ENCODE measurements around the gene DUS4L. TPM values are rescaled to one million over a fixed set of nuclear protein-coding genes. Genes with fewer than 3 reads are reported as not detected.
"Not testable (repeated sequence)": the region's sequence is repeated elsewhere in the genome, so short reads cannot be mapped to it uniquely, and the experiment has no call there.

Gene DUS4L
- 7.6 TPM for total RNA-seq
- polyA plus RNA-seq = 7.8 TPM
- long read RNA-seq, donor 1, partial matches to known transcripts = 0 of 1 reads
- long read RNA-seq, donor 1, other reads (novel, unspliced or antisense) = 0 of 1 reads
- long read RNA-seq, donor 2 = 0 reads
- long read RNA-seq, donor 3, partial matches to known transcripts = 0 of 3 reads
- long read RNA-seq, donor 3, other reads (novel, unspliced or antisense) = 0 of 3 reads
- long read RNA-seq, donor 4, partial matches to known transcripts = 0 of 2 reads
- long read RNA-seq, donor 4, other reads (novel, unspliced or antisense) = 0 of 2 reads
- long read RNA-seq, donor 5, partial matches to known transcripts = 0 of 1 reads
- long read RNA-seq, donor 5, other reads (novel, unspliced or antisense) = 0 of 1 reads
- long read RNA-seq, donor 6 = 0 reads
- long read RNA-seq, donor 7, partial matches to known transcripts = 0 of 2 reads
- long read RNA-seq, donor 7, other reads (novel, unspliced or antisense) = 0 of 2 reads
- long read RNA-seq, donor 8, partial matches to known transcripts = 0 of 2 reads
- long read RNA-seq, donor 8, other reads (novel, unspliced or antisense) = 0 of 2 reads
- long read RNA-seq, donor 9, partial matches to known transcripts = 0 of 2 reads
- long read RNA-seq, donor 9, other reads (novel, unspliced or antisense) = 0 of 2 reads
- long read RNA-seq, donor 10 = 0 reads

GRCh38 chr7:107563775-107564552 is at the start of gene DUS4L, which contains the start of gene COG5:
DUS4L (plus strand) TSS chr7:107563971; CDS start chr7:107567071, 3,100 bp downstream.
COG5 (minus strand) TSS chr7:107563920; CDS start chr7:107563896, 24 bp downstream.
- peak within 1 kb of the TSS; percentile 80 to 85 for H3K27ac ChIP-seq (ENCODE audit: low read depth in 1 of 2, low read length in 1 of 2)
- H3K9me3 ChIP-seq (ENCODE audit: control insufficient read depth in 2 of 2, insufficient read depth in 1 of 2, low read length in 1 of 2) = no peaks in the 10 kb centered on the region
- peak; percentile 74 to 94 (median 86) for DNase-seq (ENCODE audit: low read depth in 6 of 9, low spot score in 9 of 9)
- H3K4me1 ChIP-seq (ENCODE audit: control insufficient read depth in 2 of 2, insufficient read depth in 2 of 2, low read length in 2 of 2) = no peaks in the 10 kb centered on the region
- no peaks in the 10 kb centered on the region for H3K36me3 ChIP-seq (ENCODE audit: control insufficient read depth in 2 of 2, insufficient read depth in 2 of 2, low read length in 1 of 2)
- H3K4me3 ChIP-seq (ENCODE audit: low read length in 2 of 2) = peak within 1 kb of the TSS; percentile 79 to 81
- no peaks in the 10 kb centered on the region for H3K27me3 ChIP-seq (ENCODE audit: control insufficient read depth in 2 of 2, insufficient read depth in 1 of 2, low read length in 1 of 2)
- WGBS = under 1% methylated on average over 55 of the region's 55 CpGs

GRCh38 chr7:107526672-107527071 is 37.1 kb upstream of the DUS4L start:
- 97% methylated on average over 2 of the region's 2 CpGs for WGBS
- no peaks in the 10 kb centered on the region for H3K27me3 ChIP-seq (ENCODE audit: control insufficient read depth in 2 of 2, insufficient read depth in 1 of 2, low read length in 1 of 2)
- no peaks in the 10 kb centered on the region for H3K9me3 ChIP-seq (ENCODE audit: control insufficient read depth in 2 of 2, insufficient read depth in 1 of 2, low read length in 1 of 2)
- H3K4me1 ChIP-seq (ENCODE audit: control insufficient read depth in 2 of 2, insufficient read depth in 2 of 2, low read length in 2 of 2) = no peaks in the 10 kb centered on the region
- H3K27ac ChIP-seq (ENCODE audit: low read depth in 1 of 2, low read length in 1 of 2) = no peak overlapping the region
- H3K4me3 ChIP-seq (ENCODE audit: low read length in 2 of 2) = no peak overlapping the region
- DNase-seq (ENCODE audit: low read depth in 6 of 9, low spot score in 9 of 9) = no peak
- no peaks in the 10 kb centered on the region for H3K36me3 ChIP-seq (ENCODE audit: control insufficient read depth in 2 of 2, insufficient read depth in 2 of 2, low read length in 1 of 2)

- no peak overlapping the region for H3K4me3 ChIP-seq (ENCODE audit: low read length in 2 of 2)
- H3K27me3 ChIP-seq (ENCODE audit: control insufficient read depth in 2 of 2, insufficient read depth in 1 of 2, low read length in 1 of 2) = no peaks in the 10 kb centered on the region
- 96% methylated on average over 3 of the region's 3 CpGs for WGBS
- no peak overlapping the region for H3K27ac ChIP-seq (ENCODE audit: low read depth in 1 of 2, low read length in 1 of 2)
- H3K9me3 ChIP-seq (ENCODE audit: control insufficient read depth in 2 of 2, insufficient read depth in 1 of 2, low read length in 1 of 2) = no peaks in the 10 kb centered on the region
- no peak for DNase-seq (ENCODE audit: low read depth in 6 of 9, low spot score in 9 of 9)
- no peaks in the 10 kb centered on the region for H3K36me3 ChIP-seq (ENCODE audit: control insufficient read depth in 2 of 2, insufficient read depth in 2 of 2, low read length in 1 of 2)
- no peaks in the 10 kb centered on the region for H3K4me1 ChIP-seq (ENCODE audit: control insufficient read depth in 2 of 2, insufficient read depth in 2 of 2, low read length in 2 of 2)
Measured at GRCh38 chr7:107527196-107527595, 36.6 kb upstream of the DUS4L start.

- H3K9me3 ChIP-seq (ENCODE audit: control insufficient read depth in 2 of 2, insufficient read depth in 1 of 2, low read length in 1 of 2) = no peaks in the 10 kb centered on the region
- H3K36me3 ChIP-seq (ENCODE audit: control insufficient read depth in 2 of 2, insufficient read depth in 2 of 2, low read length in 1 of 2) = no peaks in the 10 kb centered on the region
- no peak overlapping the region for H3K27ac ChIP-seq (ENCODE audit: low read depth in 1 of 2, low read length in 1 of 2)
- H3K27me3 ChIP-seq (ENCODE audit: control insufficient read depth in 2 of 2, insufficient read depth in 1 of 2, low read length in 1 of 2) = no peaks in the 10 kb centered on the region
- H3K4me3 ChIP-seq (ENCODE audit: low read length in 2 of 2) = no peak overlapping the region
- H3K4me1 ChIP-seq (ENCODE audit: control insufficient read depth in 2 of 2, insufficient read depth in 2 of 2, low read length in 2 of 2) = no peaks in the 10 kb centered on the region
- no peak for DNase-seq (ENCODE audit: low read depth in 6 of 9, low spot score in 9 of 9)
Measured at GRCh38 chr7:107528461-107528860, 35.3 kb upstream of the DUS4L start.

GRCh38 chr7:107530751-107531150 is 33.0 kb upstream of the DUS4L start:
- Histone ChIP-seq H3K27me3 (ENCODE audit: control insufficient read depth in 2 of 2, insufficient read depth in 1 of 2, low read length in 1 of 2) (no peaks in the 10 kb centered on the region), H3K4me3 (ENCODE audit: low read length in 2 of 2) (no peak overlapping the region), H3K27ac (ENCODE audit: low read depth in 1 of 2, low read length in 1 of 2) (no peak overlapping the region), H3K4me1 (ENCODE audit: control insufficient read depth in 2 of 2, insufficient read depth in 2 of 2, low read length in 2 of 2) (no peaks in the 10 kb centered on the region), H3K9me3 (ENCODE audit: control insufficient read depth in 2 of 2, insufficient read depth in 1 of 2, low read length in 1 of 2) (no peaks in the 10 kb centered on the region), H3K36me3 (ENCODE audit: control insufficient read depth in 2 of 2, insufficient read depth in 2 of 2, low read length in 1 of 2) (no peaks in the 10 kb centered on the region)
- no peak for DNase-seq (ENCODE audit: low read depth in 6 of 9, low spot score in 9 of 9)

- Histone ChIP-seq H3K27me3 (ENCODE audit: control insufficient read depth in 2 of 2, insufficient read depth in 1 of 2, low read length in 1 of 2) (no peaks in the 10 kb centered on the region), H3K36me3 (ENCODE audit: control insufficient read depth in 2 of 2, insufficient read depth in 2 of 2, low read length in 1 of 2) (peaks cover 0 to 3% of the 10 kb centered on the region in 2 donors), H3K4me3 (ENCODE audit: low read length in 2 of 2) (no peak overlapping the region), H3K9me3 (ENCODE audit: control insufficient read depth in 2 of 2, insufficient read depth in 1 of 2, low read length in 1 of 2) (no peaks in the 10 kb centered on the region), H3K4me1 (ENCODE audit: control insufficient read depth in 2 of 2, insufficient read depth in 2 of 2, low read length in 2 of 2) (no peaks in the 10 kb centered on the region), H3K27ac (ENCODE audit: low read depth in 1 of 2, low read length in 1 of 2) (no peak overlapping the region)
- no peak for DNase-seq (ENCODE audit: low read depth in 6 of 9, low spot score in 9 of 9)
Measured at GRCh38 chr7:107534139-107534538, 29.6 kb upstream of the DUS4L start.

- not testable (repeated sequence) for H3K4me1 ChIP-seq (ENCODE audit: control insufficient read depth in 2 of 2, insufficient read depth in 2 of 2, low read length in 2 of 2); H3K27ac ChIP-seq (ENCODE audit: low read depth in 1 of 2, low read length in 1 of 2); H3K9me3 ChIP-seq (ENCODE audit: control insufficient read depth in 2 of 2, insufficient read depth in 1 of 2, low read length in 1 of 2); H3K27me3 ChIP-seq (ENCODE audit: control insufficient read depth in 2 of 2, insufficient read depth in 1 of 2, low read length in 1 of 2); DNase-seq (ENCODE audit: low read depth in 6 of 9, low spot score in 9 of 9); H3K4me3 ChIP-seq (ENCODE audit: low read length in 2 of 2); H3K36me3 ChIP-seq (ENCODE audit: control insufficient read depth in 2 of 2, insufficient read depth in 2 of 2, low read length in 1 of 2)
- 98% methylated on average over 4 of the region's 4 CpGs for WGBS
Measured at GRCh38 chr7:107537228-107537627, 26.5 kb upstream of the DUS4L start.

GRCh38 chr7:107538001-107538400 is 25.8 kb upstream of the DUS4L start:
- no peak for DNase-seq (ENCODE audit: low read depth in 6 of 9, low spot score in 9 of 9)
- Histone ChIP-seq H3K36me3 (ENCODE audit: control insufficient read depth in 2 of 2, insufficient read depth in 2 of 2, low read length in 1 of 2) (peaks cover 0 to 6% of the 10 kb centered on the region in 2 donors), H3K27ac (ENCODE audit: low read depth in 1 of 2, low read length in 1 of 2) (no peak overlapping the region), H3K4me1 (ENCODE audit: control insufficient read depth in 2 of 2, insufficient read depth in 2 of 2, low read length in 2 of 2) (no peaks in the 10 kb centered on the region), H3K4me3 (ENCODE audit: low read length in 2 of 2) (no peak overlapping the region), H3K27me3 (ENCODE audit: control insufficient read depth in 2 of 2, insufficient read depth in 1 of 2, low read length in 1 of 2) (no peaks in the 10 kb centered on the region), H3K9me3 (ENCODE audit: control insufficient read depth in 2 of 2, insufficient read depth in 1 of 2, low read length in 1 of 2) (no peaks in the 10 kb centered on the region)
- 68% methylated on average over 2 of the region's 2 CpGs for WGBS
